ENCODE results near the gene RBMS3.

- TF ChIP-seq KAT7 (CRISPR knock-in tag; IDR thresholded peaks at IDR 0.05; ENCODE audit: borderline replicate concordance), result no peak
- no peak for TF ChIP-seq ATF6 (CRISPR knock-in tag; IDR thresholded peaks at IDR 0.05)
Observed at GRCh38 chr3:29755416-29755815, 474.5 kb downstream of the RBMS3 start.

Measured in WTC11 (cell line).